HEK293 (cell line): ENCODE results near the gene KIF4A.

Source experiments
- GFI1B ChIP-seq: fragments of 450-650 bp; formaldehyde crosslinking; IDR thresholded peaks from 2 replicates; pipeline ENCODE4 v1.5.1; 2016; ENCODE audit warnings: missing biosample characterization, missing genetic modification characterization
- ZNF132 ChIP-seq: fragments of 450-650 bp; formaldehyde crosslinking; IDR thresholded peaks from 2 replicates; pipeline ENCODE4 v1.5.1; 2017; ENCODE audit warnings: missing biosample characterization, missing genetic modification characterization, borderline replicate concordance
- ZNF138 ChIP-seq: fragments of 450-650 bp; formaldehyde crosslinking; IDR thresholded peaks from 2 replicates; pipeline ENCODE4 v1.5.1; 2016; ENCODE audit warnings: missing biosample characterization, missing genetic modification characterization, borderline replicate concordance
- ZNF169 ChIP-seq: fragments of 450-650 bp; formaldehyde crosslinking; IDR thresholded peaks from 2 replicates; pipeline ENCODE4 v1.5.1; 2016; ENCODE audit warnings: missing biosample characterization, missing genetic modification characterization
- ZNF350 ChIP-seq: fragments of 450-650 bp; formaldehyde crosslinking; IDR thresholded peaks from 2 replicates; pipeline ENCODE4 v1.5.0; 2017; ENCODE audit warnings: missing biosample characterization, mild to moderate bottlenecking, missing genetic modification characterization
- ZNF561 ChIP-seq: fragments of 450-650 bp; IDR thresholded peaks from 2 replicates; pipeline ENCODE4 v1.5.1; 2018; ENCODE audit warnings: missing biosample characterization, missing genetic modification characterization, borderline replicate concordance
- ZNF792 ChIP-seq: fragments of 450-650 bp; formaldehyde crosslinking; IDR thresholded peaks from 2 replicates; pipeline ENCODE4 v1.5.1; 2016; ENCODE audit warnings: missing biosample characterization, missing genetic modification characterization
- TF ChIP-seq, protein P1 (sequence below): fragments of 450-650 bp; formaldehyde crosslinking; IDR thresholded peaks from 2 replicates; pipeline ENCODE4 v1.5.1; 2016; ENCODE audit warnings: missing biosample characterization, missing genetic modification characterization
- TF ChIP-seq, protein P2 (sequence below): fragments of 450-650 bp; formaldehyde crosslinking; IDR thresholded peaks from 2 replicates; pipeline ENCODE4 v1.5.1; 2017; ENCODE audit warnings: missing biosample characterization, missing genetic modification characterization
- TF ChIP-seq, protein P3 (sequence below): fragments of 450-650 bp; formaldehyde crosslinking; IDR thresholded peaks from 2 replicates; pipeline ENCODE4 v1.5.1; 2017; ENCODE audit warnings: missing biosample characterization, missing genetic modification characterization
- TF ChIP-seq, protein P4 (sequence below): fragments of 450-650 bp; formaldehyde crosslinking; IDR thresholded peaks from 2 replicates; pipeline ENCODE4 v1.5.0; 2017; ENCODE audit warnings: missing biosample characterization, missing genetic modification characterization, borderline replicate concordance

DNA sequence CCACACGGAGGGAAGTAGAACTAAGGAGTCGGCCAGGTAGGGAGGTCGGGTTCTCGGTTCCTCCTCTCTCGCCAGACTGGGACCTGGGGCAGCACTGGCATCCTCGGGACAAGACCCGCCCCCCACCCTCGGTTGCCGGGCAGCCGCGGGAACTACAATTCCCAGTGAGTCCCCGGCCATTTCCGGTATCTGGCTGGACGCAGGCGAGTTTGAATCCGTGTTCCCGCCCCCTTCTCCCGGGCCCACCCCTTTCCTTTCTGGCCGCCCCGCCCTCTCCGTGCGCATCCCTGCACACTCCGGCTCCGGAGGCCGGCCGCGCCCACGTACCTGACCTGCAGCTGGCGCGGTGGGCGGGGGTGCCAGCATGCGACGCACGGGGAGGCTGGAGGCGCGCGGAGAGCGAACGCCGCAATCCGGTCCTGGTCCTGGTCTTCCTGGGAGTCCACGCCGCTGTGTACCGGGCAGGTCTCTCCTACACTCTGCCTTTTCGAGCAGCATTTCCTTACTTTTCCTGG lies 144.5 kb downstream of the KIF4A start:
- no peak for TF ChIP-seq ZNF792
- TF ChIP-seq, protein P1, sequence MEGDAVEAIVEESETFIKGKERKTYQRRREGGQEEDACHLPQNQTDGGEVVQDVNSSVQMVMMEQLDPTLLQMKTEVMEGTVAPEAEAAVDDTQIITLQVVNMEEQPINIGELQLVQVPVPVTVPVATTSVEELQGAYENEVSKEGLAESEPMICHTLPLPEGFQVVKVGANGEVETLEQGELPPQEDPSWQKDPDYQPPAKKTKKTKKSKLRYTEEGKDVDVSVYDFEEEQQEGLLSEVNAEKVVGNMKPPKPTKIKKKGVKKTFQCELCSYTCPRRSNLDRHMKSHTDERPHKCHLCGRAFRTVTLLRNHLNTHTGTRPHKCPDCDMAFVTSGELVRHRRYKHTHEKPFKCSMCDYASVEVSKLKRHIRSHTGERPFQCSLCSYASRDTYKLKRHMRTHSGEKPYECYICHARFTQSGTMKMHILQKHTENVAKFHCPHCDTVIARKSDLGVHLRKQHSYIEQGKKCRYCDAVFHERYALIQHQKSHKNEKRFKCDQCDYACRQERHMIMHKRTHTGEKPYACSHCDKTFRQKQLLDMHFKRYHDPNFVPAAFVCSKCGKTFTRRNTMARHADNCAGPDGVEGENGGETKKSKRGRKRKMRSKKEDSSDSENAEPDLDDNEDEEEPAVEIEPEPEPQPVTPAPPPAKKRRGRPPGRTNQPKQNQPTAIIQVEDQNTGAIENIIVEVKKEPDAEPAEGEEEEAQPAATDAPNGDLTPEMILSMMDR (tag by site-specific recombination), result no peak
- no peak for TF ChIP-seq GFI1B
- TF ChIP-seq, protein P2, sequence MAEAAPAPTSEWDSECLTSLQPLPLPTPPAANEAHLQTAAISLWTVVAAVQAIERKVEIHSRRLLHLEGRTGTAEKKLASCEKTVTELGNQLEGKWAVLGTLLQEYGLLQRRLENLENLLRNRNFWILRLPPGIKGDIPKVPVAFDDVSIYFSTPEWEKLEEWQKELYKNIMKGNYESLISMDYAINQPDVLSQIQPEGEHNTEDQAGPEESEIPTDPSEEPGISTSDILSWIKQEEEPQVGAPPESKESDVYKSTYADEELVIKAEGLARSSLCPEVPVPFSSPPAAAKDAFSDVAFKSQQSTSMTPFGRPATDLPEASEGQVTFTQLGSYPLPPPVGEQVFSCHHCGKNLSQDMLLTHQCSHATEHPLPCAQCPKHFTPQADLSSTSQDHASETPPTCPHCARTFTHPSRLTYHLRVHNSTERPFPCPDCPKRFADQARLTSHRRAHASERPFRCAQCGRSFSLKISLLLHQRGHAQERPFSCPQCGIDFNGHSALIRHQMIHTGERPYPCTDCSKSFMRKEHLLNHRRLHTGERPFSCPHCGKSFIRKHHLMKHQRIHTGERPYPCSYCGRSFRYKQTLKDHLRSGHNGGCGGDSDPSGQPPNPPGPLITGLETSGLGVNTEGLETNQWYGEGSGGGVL (tag by site-specific recombination), result no peak
- no peak for TF ChIP-seq ZNF132
- TF ChIP-seq, protein P3, sequence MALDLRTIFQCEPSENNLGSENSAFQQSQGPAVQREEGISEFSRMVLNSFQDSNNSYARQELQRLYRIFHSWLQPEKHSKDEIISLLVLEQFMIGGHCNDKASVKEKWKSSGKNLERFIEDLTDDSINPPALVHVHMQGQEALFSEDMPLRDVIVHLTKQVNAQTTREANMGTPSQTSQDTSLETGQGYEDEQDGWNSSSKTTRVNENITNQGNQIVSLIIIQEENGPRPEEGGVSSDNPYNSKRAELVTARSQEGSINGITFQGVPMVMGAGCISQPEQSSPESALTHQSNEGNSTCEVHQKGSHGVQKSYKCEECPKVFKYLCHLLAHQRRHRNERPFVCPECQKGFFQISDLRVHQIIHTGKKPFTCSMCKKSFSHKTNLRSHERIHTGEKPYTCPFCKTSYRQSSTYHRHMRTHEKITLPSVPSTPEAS (tag by site-specific recombination), result no peak
- TF ChIP-seq, protein P4, sequence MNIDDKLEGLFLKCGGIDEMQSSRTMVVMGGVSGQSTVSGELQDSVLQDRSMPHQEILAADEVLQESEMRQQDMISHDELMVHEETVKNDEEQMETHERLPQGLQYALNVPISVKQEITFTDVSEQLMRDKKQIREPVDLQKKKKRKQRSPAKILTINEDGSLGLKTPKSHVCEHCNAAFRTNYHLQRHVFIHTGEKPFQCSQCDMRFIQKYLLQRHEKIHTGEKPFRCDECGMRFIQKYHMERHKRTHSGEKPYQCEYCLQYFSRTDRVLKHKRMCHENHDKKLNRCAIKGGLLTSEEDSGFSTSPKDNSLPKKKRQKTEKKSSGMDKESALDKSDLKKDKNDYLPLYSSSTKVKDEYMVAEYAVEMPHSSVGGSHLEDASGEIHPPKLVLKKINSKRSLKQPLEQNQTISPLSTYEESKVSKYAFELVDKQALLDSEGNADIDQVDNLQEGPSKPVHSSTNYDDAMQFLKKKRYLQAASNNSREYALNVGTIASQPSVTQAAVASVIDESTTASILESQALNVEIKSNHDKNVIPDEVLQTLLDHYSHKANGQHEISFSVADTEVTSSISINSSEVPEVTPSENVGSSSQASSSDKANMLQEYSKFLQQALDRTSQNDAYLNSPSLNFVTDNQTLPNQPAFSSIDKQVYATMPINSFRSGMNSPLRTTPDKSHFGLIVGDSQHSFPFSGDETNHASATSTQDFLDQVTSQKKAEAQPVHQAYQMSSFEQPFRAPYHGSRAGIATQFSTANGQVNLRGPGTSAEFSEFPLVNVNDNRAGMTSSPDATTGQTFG, result no peak
- TF ChIP-seq ZNF350 (tag by site-specific recombination), result no peak
- no peak for TF ChIP-seq ZNF561 (tag by site-specific recombination)
- no peak for TF ChIP-seq ZNF138 (tag by site-specific recombination)
- TF ChIP-seq ZNF169 (tag by site-specific recombination), result no peak
